K562 (cell line): ENCODE measurements around the gene INPP1. TPM values are rescaled to one million over a fixed set of nuclear protein-coding genes. Genes with fewer than 3 reads are reported as not detected.

ENCODE experiments used
- CBX1 ChIP-seq: sonication (generic); IDR thresholded peaks from 2 replicates; pipeline ENCODE4 v1.6.1; 2016; ENCODE audit warnings: antibody characterized with exemption, low read depth, mild to moderate bottlenecking
- DMBX1 ChIP-seq: fragments of 250-450 bp; sonication (Bioruptor Pico); IDR thresholded peaks from 2 replicates; pipeline ENCODE4 v1.8.0; 2022; ENCODE audit warnings: inconsistent platforms, mild to moderate bottlenecking, moderate library complexity, borderline replicate concordance
- GTF3C2 ChIP-seq: IDR thresholded peaks from 3 replicates; pipeline ENCODE4 v1.6.1; 2011; ENCODE audit warnings: borderline replicate concordance, mild to moderate bottlenecking, moderate library complexity; ENCODE audit not compliant: insufficient read length; ENCODE audit errors: extremely low read depth
- KDM5B ChIP-seq: fragments of 200-600 bp; sonication (generic); IDR thresholded peaks from 2 replicates; pipeline ENCODE4 v1.6.1; 2012; ENCODE audit warnings: low read depth, mild to moderate bottlenecking, moderate library complexity, low read length, control low read depth, inconsistent platforms; ENCODE audit not compliant: insufficient replicate concordance
- MGA ChIP-seq: fragments of 450-650 bp; IDR thresholded peaks from 2 replicates; pipeline ENCODE4 v1.6.1; 2016; ENCODE audit warnings: mild to moderate bottlenecking, moderate library complexity
- PTTG1 ChIP-seq: fragments of 450-650 bp; IDR thresholded peaks from 2 replicates; pipeline ENCODE4 v1.6.1; 2016; ENCODE audit warnings: low read depth, mild to moderate bottlenecking, missing genetic modification characterization, missing compliant biosample characterization
- TOE1 ChIP-seq, 2 experiments: fragments of 450-650 bp in 1 of 2; sonication (generic) in 1 of 2; formaldehyde crosslinking in 1 of 2; IDR thresholded peaks; 2 replicates each; pipeline versions ENCODE4 v1.7.1 to v1.8.0; 2016 to 2022; ENCODE audit warnings: borderline replicate concordance in 2 of 2, mild to moderate bottlenecking in 2 of 2, antibody characterized with exemption in 1 of 2, inconsistent platforms in 1 of 2, low read depth in 1 of 2, missing genetic modification reagents in 1 of 2, moderate library complexity in 1 of 2
- ZMIZ1 ChIP-seq, 2 experiments: fragments of 150-350 bp in 1 of 2; IDR thresholded peaks; 2 replicates each; pipeline ENCODE4 v1.6.1; 2012 to 2016; ENCODE audit warnings: low read depth in 2 of 2, low read length in 2 of 2, mild to moderate bottlenecking in 1 of 2, moderate library complexity in 1 of 2
- polyA plus RNA-seq, 8 experiments: library from polyadenylated mRNA; depleted of rRNA in 4 of 8; stranded (reverse) in 5 of 8; unstranded in 3 of 8; fragments of >200 nt; fragmentation: Nextera tagmentation in 2 of 8; fragmentation: Illumina TruSeq in 1 of 8; extraction: Ambion mirVana in 2 of 8; extraction: Trizol in 1 of 8; gene quantifications; 2 replicates each; pipeline versions ENCODE4 v1.2.1 to v1.2.3, GENCODE V29; 2011 to 2014; ENCODE audit warnings: inconsistent platforms in 1 of 8, missing spikeins in 1 of 8
- total RNA-seq, 7 experiments: library from RNA; depleted of rRNA in 6 of 7; stranded (reverse); fragments of >200 nt in 6 of 7; fragmentation: Illumina TruSeq in 2 of 7; extraction: Trizol in 2 of 7; gene quantifications; 2 replicates each; pipeline versions ENCODE4 v1.2.1 to v1.2.3, GENCODE V29; 2011 to 2021; ENCODE audit warnings: low replicate concordance in 1 of 7

INPP1 gene
- total and polyA plus RNA-seq, 9 of the 15 experiments (the other 6 are each of a cell fraction or from before 2014, with no cell fraction given): 3.7 to 11.8 (median 6.5) TPM

GRCh38 chr2:190369635-190370034 lies 26.2 kb downstream of the INPP1 start (continued):
- TF ChIP-seq PTTG1 (tag): no peak
- TF ChIP-seq TOE1 (IDR thresholded peaks at IDR 0.05; ENCODE audit: borderline replicate concordance): no peak
- TF ChIP-seq TOE1 (CRISPR knock-in tag; IDR thresholded peaks at IDR 0.05; ENCODE audit: borderline replicate concordance, low read depth): no peak
- TF ChIP-seq ZMIZ1 (IDR thresholded peaks at IDR 0.05; ENCODE audit: low read depth in 2 of 2, low read length in 2 of 2): no peak
- TF ChIP-seq KDM5B: no peak
- TF ChIP-seq MGA: no peak
- no peak for TF ChIP-seq CBX1
- TF ChIP-seq DMBX1 (CRISPR knock-in tag): no peak
- no peak for TF ChIP-seq GTF3C2
